ENCODE measurements around the gene PPP2R1A.

- no peak for TF ChIP-seq POLR2AphosphoS5 (IDR thresholded peaks at IDR 0.05; ENCODE audit: borderline replicate concordance, low read depth, low read length)
- TF ChIP-seq EZH2 (IDR thresholded peaks at IDR 0.05), result no peak
Observed at GRCh38 chr19:52227196-52227940, 37.5 kb downstream of the PPP2R1A start.
